ENCODE data around the gene PARD3.

DNA sequence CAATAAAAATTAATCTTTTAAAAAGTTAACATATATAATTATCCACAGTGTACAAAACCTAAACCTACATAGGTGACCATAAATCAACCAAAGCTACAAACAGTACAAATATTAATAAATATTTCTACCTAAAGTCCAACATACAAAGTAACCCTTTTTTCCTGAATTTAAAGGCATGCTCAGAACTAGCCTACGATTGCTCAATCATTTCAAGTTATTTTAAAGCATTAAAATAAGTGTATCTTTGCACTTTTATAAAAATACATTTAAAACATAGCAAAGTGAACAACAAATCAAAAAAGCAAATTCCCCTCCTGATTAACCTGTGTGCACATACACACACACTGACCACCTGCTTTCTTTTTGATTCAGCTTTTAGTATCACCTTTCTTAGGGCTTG, 202.2 kb downstream of the PARD3 start:
- no peak for TF ChIP-seq EZH2phosphoT487 (IDR thresholded peaks at IDR 0.05; ENCODE audit: borderline replicate concordance, low read length)
- TF ChIP-seq, protein P1, sequence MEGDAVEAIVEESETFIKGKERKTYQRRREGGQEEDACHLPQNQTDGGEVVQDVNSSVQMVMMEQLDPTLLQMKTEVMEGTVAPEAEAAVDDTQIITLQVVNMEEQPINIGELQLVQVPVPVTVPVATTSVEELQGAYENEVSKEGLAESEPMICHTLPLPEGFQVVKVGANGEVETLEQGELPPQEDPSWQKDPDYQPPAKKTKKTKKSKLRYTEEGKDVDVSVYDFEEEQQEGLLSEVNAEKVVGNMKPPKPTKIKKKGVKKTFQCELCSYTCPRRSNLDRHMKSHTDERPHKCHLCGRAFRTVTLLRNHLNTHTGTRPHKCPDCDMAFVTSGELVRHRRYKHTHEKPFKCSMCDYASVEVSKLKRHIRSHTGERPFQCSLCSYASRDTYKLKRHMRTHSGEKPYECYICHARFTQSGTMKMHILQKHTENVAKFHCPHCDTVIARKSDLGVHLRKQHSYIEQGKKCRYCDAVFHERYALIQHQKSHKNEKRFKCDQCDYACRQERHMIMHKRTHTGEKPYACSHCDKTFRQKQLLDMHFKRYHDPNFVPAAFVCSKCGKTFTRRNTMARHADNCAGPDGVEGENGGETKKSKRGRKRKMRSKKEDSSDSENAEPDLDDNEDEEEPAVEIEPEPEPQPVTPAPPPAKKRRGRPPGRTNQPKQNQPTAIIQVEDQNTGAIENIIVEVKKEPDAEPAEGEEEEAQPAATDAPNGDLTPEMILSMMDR (IDR thresholded peaks at IDR 0.05; ENCODE audit: low read depth, low read length, poor library complexity, severe bottlenecking): no peak
